DOHH2 (cell line): ENCODE results near the gene ZSCAN21.

Source experiments
- CTCF ChIP-seq: fragments of 200-600 bp; sonication (generic); IDR thresholded peaks from one replicate; pipeline ENCODE4 v1.5.1; 2014; ENCODE audit warnings: antibody characterized with exemption, mild to moderate bottlenecking, low read depth, low read length; ENCODE audit not compliant: poor library complexity, severe bottlenecking
- EZH2phosphoT487 ChIP-seq: fragments of 200-600 bp; sonication (generic); IDR thresholded peaks from 2 replicates; pipeline ENCODE4 v1.6.1; 2017; ENCODE audit warnings: borderline replicate concordance, mild to moderate bottlenecking, antibody characterized with exemption, low read length, moderate library complexity, mixed read lengths

GRCh38 chr7:100089458-100090196, 40.1 kb downstream of the ZSCAN21 start:
- TF ChIP-seq CTCF (no peak), EZH2phosphoT487 (no peak)
